MM.1S (cell line): Measurements from ENCODE around the gene KRTAP10-9.

Source experiments
- CTCF ChIP-seq: fragments of 300-600 bp; sonication (generic); IDR thresholded peaks from 2 replicates; pipeline ENCODE4 v1.5.1; 2016; ENCODE audit warnings: antibody characterized with exemption, low read length, mixed read lengths
- EZH2 ChIP-seq: fragments of 300-600 bp; sonication (generic); optimal IDR thresholded peaks from 2 replicates; pipeline ENCODE3; 2017; ENCODE audit warnings: low read depth, mild to moderate bottlenecking, antibody characterized with exemption, low read length, mixed read lengths
- EZH2phosphoT487 ChIP-seq: fragments of 300-600 bp; sonication (generic); IDR thresholded peaks from 2 replicates; pipeline ENCODE4 v1.6.1; 2018; ENCODE audit warnings: antibody characterized with exemption, low read length

GRCh38 chr21:44617071-44617501 lies 9.8 kb upstream of the KRTAP10-9 start:
- no peak for TF ChIP-seq CTCF
- no peak for TF ChIP-seq EZH2
- no peak for TF ChIP-seq EZH2phosphoT487
